T-helper 2 cell treated with Interferon-gamma antibody and Interleukin-4, amounts not matched to agents 100 ng/mL and 5 ng/mL, for 36 hours (primary cell): ENCODE measurements around the gene ICE1. TPM values are rescaled to one million over a fixed set of nuclear protein-coding genes. Genes with fewer than 3 reads are reported as not detected.
"Not testable (repeated sequence)": the region's sequence is repeated elsewhere in the genome, so short reads cannot be mapped to it uniquely, and the experiment has no call there.

Source experiments
- intact Hi-C: fragments of 100-400 bp; cut with micrococcal nuclease; formaldehyde crosslinking; loops from one replicate; pipeline ENCODE4 v1.15.1; 2023
- total RNA-seq: library from RNA; stranded (reverse); gene quantifications from 2 replicates; pipeline ENCODE4 v1.2.3, GENCODE V29; 2022

Gene ICE1
- total RNA-seq, 1 donor from 2014 or later = 29.9 TPM

GRCh38 chr5:5437227-5438172, 15.0 kb downstream of the ICE1 start:
- intact Hi-C loops = no loop called here

GRCh38 chr5:5451863-5452262, 29.4 kb downstream of the ICE1 start:
- intact Hi-C loops = no loop called here

DNA sequence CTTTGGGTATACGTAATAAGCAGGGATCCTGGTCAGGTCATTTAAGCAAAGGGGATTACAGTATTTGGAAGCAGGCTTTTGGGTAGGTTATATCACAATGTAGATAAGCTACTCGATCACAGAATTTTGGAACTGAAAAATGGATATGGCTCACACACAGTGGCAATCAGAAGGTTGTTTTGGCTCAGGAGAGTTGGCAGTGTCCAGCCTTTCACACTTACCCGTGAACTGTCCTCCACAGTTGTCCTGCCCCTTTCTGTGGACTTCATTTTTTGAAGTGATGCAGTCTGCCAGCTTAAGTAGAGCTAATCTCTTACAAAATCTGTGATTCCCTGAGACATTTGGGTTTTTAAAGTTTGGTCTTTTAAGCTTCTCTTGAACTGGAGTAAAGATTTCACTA, 30.7 kb downstream of the ICE1 start:
- intact Hi-C loops = no loop called here

DNA sequence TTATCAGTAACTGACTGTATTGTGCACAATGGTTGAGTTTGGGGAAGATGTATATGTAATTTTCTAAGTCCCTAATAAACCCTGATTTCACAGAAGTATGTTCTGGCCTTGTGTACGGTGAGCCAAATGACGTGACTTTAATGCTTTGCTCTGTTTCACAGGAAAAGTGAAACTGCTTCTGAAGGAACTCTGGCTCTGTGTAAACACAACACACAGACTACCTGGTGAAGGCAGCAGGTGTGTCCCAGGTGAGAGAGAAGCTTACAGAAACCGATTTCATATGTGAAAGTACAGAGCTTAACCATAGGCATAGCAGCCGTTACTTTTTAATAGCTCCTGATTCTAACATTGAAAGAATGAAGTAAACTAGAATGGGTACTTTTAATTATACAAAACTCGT, 31.9 kb downstream of the ICE1 start:
- intact Hi-C loops = no loop called here

DNA sequence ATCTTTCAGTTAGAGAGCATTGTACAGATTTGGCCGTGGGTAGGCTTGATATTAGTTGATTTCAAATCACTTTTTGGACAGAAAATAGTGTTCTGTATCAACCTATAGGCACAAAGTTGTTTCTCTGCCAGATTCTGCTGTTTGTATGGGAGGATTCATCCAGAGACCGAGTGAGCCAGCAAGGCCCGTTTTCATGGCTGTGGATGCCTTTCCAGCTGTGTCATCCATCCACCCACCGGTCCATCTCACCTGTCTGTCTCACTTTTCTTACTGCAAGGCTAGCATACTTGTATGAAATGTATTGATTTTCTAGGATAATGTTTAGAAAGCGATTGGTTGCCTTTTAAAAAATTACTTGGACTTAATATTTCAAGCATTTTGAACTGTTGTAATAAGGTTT, 34.4 kb downstream of the ICE1 start:
- intact Hi-C loops = no loop called here

- intact Hi-C loops = no loop called here
Observed at GRCh38 chr5:5460311-5460710, 37.8 kb downstream of the ICE1 start.

- intact Hi-C loops = no loop called here
Observed at GRCh38 chr5:5461012-5461411, 38.5 kb downstream of the ICE1 start.

GRCh38 chr5:5464036-5464715, 41.7 kb downstream of the ICE1 start:
- intact Hi-C loops = no loop called here

GRCh38 chr5:5466227-5466626, 43.8 kb downstream of the ICE1 start:
- intact Hi-C loops = no loop called here

DNA sequence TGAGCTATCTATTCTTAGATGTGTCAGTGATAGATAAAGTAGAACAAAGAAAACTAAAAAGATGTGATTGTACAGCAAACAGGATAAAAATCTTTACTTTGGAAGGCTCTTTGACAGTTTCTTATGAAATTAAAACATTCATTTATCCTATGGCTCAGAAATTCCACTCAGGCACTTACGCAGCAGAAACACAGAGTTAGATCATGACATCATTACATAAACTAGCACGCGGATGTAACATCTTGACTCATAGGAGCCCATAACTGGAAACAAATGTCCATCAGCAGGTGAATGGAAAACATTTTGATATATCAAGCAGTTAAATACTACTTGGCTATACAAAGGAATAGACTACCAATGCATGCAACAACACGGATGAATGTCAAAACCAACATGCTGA, 45.3 kb downstream of the ICE1 start:
- intact Hi-C loops = no loop called here

- intact Hi-C loops = no loop called here
Observed at GRCh38 chr5:5470933-5471332, 48.5 kb downstream of the ICE1 start.

GRCh38 chr5:5473226-5473625, 50.7 kb downstream of the ICE1 start:
- intact Hi-C loops = no loop called here

GRCh38 chr5:5474961-5475360, 52.5 kb downstream of the ICE1 start:
- intact Hi-C loops = no loop called here

GRCh38 chr5:5475975-5476374, 53.5 kb downstream of the ICE1 start:
- intact Hi-C loops = no loop called here

- intact Hi-C loops = not testable (repeated sequence)
Observed at GRCh38 chr5:5479578-5479977, 57.1 kb downstream of the ICE1 start.

GRCh38 chr5:5480481-5481111, 58.1 kb downstream of the ICE1 start:
- intact Hi-C loops = loop anchor here (1.0 to 5.0 kb wide), 3 partner anchors 12 to 58 kb away; partner anchors contain the start of gene ICE1

DNA sequence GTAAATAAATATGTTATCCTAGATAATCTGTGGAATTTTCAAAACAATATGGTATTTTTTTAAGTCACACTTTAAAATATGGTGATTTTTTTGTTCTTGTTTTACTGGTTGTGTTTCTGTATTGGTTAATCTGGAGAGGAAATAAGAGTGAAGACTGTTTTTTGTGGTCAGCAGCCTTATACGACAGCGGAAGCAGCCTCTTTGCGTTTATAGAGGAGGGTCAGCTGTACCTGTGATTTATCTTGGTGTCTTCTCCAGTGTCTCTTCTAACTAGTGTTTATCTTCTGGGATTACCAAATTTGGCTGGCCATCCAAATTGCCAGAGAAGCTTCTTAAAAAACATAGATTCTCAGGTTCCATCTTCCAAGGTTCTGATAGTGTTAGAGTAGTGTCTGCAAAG, 58.7 kb downstream of the ICE1 start:
- intact Hi-C loops = loop anchor here (1.0 to 5.0 kb wide), 2 partner anchors 11 to 41 kb away; no protein-coding TSS in a partner anchor

DNA sequence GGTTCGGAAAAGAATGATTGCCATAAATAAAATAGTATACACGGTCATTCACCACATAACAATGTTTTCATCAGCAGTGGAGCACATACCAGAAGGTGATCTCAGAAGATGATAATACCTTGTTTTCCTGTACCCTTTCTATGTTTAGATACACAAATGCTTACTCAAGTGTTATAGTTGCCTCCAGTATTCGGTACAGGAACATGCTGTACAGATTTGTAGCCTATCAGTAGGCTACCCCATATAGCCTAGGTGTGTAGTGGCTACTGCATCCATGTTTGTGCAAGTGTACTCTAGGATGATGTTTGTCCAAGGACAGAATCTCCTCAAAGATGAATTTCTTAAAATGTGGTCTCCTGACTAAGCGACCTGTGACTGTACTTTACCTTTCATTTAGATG, 59.2 kb downstream of the ICE1 start:
- intact Hi-C loops = loop anchor here (1.0 to 5.0 kb wide), 2 partner anchors 11 to 41 kb away; no protein-coding TSS in a partner anchor

GRCh38 chr5:5483350-5483749, 60.9 kb downstream of the ICE1 start:
- intact Hi-C loops = loop anchor here (5.0 kb wide), 1 partner anchor 39 kb away; no protein-coding TSS in a partner anchor

DNA sequence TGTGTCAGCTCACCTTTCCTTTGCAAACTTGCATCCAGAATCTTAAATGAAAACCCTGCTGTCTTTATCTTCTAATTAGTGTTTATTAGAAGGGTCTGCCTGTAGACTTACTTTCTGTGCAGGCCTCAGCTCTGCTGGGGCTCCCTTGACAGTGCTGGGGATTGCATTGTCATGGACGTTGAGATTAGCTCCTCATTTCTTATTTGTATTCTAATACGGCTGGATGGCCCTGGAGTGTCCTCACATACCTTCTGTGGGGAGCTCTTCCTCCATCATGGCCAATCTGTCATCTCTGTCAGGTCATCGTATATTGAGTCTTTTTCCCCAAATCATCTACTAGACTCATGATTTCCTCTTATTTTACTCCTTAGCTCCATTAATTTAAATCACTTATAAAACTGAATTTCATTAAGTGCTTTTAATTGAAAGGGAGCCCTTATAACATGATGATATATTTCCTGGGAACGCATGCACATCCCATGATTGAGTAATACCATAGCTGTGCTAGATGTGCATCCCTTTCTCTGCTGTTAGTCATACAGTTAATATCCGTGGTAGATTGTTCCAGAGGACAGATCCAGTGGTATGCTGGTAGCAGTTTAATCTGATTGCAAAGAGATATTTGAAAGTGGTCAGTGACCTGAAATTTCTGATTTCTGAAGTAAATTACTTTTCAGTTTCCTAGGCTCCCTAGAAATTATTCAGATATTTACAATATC, 61.6 kb downstream of the ICE1 start:
- intact Hi-C loops = loop anchor here (5.0 kb wide), 1 partner anchor 38 kb away; no protein-coding TSS in a partner anchor

DNA sequence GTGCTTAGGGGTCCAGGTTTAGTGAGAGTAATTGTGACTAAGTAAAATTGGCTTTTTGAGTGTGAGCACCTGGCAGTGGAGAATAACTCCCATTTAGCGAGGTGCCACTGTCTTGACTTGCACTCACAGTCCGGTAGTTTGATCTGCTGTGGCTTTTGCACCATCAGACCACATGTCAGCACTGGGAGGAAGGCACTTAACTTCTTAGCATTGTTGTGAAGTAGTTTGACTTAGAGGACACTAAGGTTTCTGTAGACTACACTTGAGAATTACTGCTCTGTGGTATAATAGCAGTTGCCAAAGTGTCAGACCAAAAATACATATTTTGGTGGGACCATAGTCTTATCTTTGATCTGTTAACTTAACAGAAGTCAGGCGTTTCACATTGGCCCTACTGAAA, 63.6 kb downstream of the ICE1 start:
- intact Hi-C loops = no loop called here
